Stimulated activated CD8-positive, alpha-beta memory T cell treated with anti-CD3 and anti-CD28 coated beads, Interleukin-4, amount 100 ng/mL, for 48 hours (primary cell): Measurements from ENCODE around the gene OR5K3.
"Not testable (repeated sequence)": the region's sequence is repeated elsewhere in the genome, so short reads cannot be mapped to it uniquely, and the experiment has no call there.

Experiments used
- DNase-seq: peaks from one replicate; pipeline ENCODE4 v3.0.0-alpha.2; 2020

The OR5K3 gene

DNA sequence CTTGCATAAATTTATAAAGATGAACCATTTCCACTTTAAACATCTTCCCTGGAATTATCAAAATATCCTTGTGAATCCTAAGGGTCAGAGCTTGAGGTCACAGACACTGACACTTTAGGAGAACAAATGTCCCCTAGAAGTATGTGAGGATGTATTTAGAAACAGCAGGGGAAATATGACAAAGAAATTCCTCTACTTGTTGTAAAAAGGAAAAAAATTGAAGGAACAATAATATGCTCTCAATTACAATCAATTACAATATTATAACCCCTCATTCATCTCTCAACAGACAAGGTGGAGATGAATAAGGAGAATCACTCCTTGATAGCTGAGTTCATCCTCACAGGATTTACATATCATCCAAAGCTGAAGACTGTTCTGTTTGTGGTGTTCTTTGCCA, at the start of gene OR5K3:
TSS of gene OR5K3 (plus strand) at position 301 of the 400 bp plus-strand sequence. CDS start at position 301, 0 bp downstream.
- DNase-seq, result no peak

DNA sequence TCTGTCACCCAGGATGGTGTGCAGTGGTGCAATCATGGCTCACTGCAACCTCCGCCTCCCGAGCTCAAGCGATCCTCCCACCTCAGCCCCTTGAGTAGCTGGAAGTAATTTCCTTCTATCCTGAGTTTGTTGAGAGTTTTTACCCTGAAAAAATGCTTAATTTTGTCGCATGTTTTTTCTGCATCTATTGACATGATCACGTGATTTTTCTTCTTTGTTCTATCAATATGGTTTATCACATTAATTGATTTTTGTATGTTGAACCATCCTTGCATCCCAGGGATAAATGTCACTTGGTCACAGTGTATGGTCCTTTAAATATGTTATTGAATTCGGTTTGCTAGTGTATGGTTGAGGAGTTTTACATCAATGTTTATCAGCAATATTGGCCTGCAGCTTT, 48.7 kb upstream of the OR5K3 start:
- DNase-seq, result no peak

- peak; percentile 51 for DNase-seq
Measured at GRCh38 chr3:98343647-98344507, 46.6 kb upstream of the OR5K3 start.

GRCh38 chr3:98350082-98350481, 40.4 kb upstream of the OR5K3 start:
- no peak for DNase-seq

DNA sequence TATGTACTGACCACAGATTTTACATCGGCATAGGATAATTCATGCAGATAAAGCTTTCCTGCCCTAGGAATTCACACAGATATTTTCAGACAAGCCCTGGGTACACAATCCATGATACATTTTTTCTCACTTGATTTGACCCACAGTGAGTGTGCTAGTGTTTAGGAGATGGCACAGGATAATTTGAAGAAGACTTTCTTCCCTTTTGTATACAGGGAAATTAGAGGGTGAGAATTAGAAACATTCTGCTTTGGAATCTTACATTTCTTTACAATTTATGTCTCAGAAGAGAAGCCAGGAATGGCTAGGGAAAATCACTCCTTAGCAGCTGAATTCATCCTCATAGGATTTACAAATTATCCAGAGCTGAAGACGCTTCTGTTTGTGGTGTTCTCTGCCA, 36.9 kb upstream of the OR5K3 start, which contains the start of gene OR5K4:
TSS of gene OR5K4 (plus strand) at position 301 of the 400 bp plus-strand sequence. CDS start at position 301, 0 bp downstream.
- no peak for DNase-seq

DNA sequence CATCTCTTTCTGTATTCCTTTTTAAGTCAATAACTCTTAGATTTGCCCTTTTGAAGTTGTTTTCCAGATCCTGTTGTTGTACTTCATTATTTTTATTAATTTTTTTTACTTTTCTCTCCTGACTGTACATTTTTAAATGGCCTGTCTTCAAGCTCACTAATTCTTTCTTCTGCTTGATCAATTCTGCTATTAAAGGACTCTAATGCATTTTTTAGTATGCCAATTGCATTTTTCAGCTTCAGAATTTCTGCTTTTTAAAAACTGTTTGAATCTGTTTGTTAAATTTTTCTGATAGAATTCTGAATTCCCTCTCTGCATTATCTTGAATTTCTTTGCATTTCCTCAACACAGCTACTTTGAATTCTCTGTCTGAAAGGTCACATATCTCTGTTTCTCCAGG, 31.2 kb upstream of the OR5K3 start:
- no peak for DNase-seq

DNA sequence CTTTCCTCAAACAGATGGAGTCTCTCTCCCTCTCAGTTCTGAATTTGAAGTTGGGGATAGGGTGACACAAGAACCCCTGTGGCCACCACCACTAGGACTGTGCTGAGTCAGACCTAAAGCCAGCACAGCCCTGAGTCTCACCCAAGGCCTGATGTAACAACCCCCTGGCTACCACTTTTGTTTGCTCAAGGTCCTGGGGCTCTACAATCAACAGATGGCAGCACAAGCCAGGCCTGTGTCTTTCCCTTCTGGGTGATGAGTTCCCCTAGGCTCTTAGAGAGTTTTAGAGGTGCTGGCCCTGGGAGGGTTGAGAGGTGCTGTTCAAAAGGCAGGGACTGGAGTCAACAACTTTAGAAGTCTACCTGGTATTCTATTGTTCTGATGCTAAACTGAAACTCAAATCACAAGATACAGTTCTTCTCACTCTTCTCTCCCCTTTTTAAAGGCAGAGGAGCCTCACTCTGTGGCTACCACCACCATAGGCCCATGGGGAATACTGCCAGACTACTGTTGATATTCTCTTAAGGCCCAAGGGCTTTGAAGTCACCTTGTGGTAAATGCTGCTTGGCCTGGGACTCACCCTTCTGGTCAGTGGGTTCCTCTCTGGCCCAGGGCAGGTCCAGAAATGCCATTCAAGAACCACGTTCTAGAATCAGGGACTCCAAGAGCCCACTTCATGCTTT, 30.3 kb upstream of the OR5K3 start:
- DNase-seq, result no peak

- DNase-seq, result no peak
Measured at GRCh38 chr3:98360681-98361080, 29.8 kb upstream of the OR5K3 start.

- no peak for DNase-seq
Measured at GRCh38 chr3:98361289-98361688, 29.2 kb upstream of the OR5K3 start.

DNA sequence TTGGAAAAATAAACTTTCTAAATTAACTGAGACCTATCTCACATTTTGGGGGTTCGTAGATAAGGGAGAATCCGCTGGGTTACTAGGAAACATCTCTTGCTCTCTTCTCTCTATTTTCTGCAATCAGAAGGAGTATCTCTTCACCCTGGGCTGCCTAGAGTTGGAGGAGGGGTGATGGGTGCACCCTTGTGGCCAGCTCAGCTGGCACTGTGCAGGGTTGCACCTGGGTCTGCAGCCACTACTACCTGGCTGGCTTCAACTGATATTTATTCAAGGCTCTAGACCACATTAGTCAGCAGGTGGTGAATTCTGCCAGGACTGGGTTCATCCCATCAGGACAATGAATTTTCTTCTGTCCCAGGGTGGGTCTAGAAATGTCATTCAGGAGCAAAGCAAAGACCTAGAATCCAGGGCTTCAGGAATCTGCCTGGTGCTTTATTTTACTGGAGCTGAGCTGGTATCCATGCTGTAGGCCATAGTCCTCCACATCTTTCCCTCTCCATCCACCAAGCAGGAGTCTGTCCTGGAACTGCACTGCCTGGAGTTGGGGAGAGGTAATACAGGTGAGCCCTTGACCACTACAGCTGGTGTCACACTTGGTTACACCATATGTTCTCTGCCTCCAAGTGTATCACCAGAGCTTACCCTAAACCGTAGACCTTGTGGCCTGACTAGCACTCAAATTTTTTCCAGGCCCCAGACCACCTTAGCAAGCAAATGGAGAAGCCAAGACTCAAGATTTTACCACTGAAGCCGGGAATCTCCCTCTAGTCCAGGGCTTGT, 22.8 kb upstream of the OR5K3 start:
- no peak for DNase-seq

DNA sequence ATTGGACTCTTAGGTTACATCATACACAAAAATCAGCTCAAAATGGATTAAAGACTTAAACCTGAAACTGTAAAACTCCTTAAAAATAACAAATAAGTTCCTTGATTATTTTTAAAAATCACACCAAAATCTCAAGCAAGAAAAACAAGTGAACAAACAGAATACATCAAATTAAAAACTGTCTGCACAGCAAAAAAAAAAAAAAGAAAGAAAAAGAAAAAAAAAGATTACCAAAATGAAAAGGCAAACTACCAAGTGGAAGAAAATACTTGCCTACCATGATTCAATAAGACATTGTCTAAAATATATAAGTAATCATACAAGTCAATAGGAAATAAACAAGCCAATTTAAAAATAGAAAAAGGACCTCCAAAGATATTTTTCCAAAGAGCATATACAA, 19.3 kb upstream of the OR5K3 start:
- DNase-seq, result no peak

GRCh38 chr3:98371853-98372252, 18.6 kb upstream of the OR5K3 start:
- no peak for DNase-seq

- no peak for DNase-seq
Measured at GRCh38 chr3:98372445-98372844, 18.0 kb upstream of the OR5K3 start.

DNA sequence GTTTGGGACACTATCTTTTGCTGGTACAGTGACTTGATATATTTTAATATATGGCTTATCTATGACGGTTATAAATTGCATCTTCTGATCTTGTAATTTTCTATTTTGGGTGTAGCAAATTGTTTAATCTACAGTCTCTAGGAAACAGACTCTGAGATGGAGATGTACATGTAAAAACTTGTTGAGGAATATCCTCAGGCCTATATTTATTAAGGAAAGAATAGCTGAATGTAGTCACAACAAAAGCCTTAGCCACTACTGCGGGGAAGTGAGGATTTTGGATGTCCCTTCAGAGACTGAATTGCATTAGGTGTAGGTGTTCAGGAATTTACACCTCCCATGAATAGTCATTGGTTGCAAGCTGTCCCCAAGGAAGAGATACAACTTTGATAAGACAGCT, 13.8 kb upstream of the OR5K3 start:
- no peak for DNase-seq

DNA sequence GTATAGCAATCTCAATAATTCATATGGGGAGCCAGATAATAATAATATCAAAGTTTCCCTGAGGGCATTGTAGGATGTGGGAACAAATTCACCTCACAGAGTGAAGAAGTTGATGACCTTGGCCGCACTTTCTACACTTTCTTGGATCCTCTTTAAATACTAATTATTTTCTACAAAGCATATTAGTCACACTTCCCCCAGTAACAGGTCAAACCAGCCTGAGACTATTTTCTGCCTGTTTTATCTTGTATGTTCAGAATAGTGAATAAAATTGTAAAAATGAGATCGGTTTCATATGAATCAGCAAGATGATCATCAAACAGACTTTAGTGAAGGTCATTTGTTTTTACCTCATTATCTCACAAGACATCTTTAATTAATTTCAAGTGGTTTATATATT, 2.3 kb upstream of the OR5K3 start:
- DNase-seq, result no peak

- DNase-seq, result no peak
Measured at GRCh38 chr3:98395101-98395500, 4.6 kb downstream of the OR5K3 start.

GRCh38 chr3:98396482-98396881, 6.0 kb downstream of the OR5K3 start:
- DNase-seq, result not testable (repeated sequence)

- no peak for DNase-seq
Measured at GRCh38 chr3:98398513-98398912, 8.0 kb downstream of the OR5K3 start.

DNA sequence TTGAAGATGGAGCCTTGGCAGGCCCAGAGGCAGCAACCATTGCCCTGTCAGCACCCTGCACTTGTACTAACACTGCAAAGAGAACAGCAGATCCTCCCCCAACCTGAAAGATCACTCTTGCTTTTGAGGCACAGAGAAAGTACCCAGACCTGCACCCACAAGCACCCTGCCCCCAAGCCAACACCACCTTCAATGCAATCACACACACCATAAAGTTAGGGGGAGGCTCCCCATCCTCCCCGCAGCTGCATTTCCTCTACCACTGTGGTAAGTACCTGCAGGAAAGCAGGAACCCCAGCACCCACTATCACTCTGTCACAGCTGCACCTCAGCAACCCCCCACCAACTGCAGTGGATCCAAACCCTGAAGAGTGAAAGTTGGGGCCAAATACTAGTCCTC, 12.0 kb downstream of the OR5K3 start:
- DNase-seq, result no peak

DNA sequence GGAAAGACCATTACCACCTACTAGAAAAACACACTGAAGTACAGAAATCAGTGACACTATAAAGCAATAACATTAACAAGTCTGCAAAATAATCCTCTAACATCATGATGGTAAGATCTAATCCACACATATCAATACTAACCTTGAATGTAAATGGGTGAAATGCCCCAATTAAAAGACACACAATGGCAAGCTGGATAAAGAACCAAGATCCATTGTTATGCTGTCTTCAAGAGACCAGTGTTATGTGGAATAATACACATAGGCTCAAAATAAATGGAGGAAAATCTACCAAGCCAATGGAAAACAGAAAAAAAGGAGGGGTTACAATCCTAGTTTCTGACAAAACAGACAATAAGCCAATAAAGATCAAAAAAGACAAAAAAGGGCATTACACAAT, 13.5 kb downstream of the OR5K3 start:
- no peak for DNase-seq

GRCh38 chr3:98406034-98406433, 15.6 kb downstream of the OR5K3 start:
- no peak for DNase-seq

GRCh38 chr3:98432575-98432974, 42.1 kb downstream of the OR5K3 start:
- no peak for DNase-seq

GRCh38 chr3:98433764-98434163, 43.3 kb downstream of the OR5K3 start:
- DNase-seq, result no peak
